Measurements from ENCODE around the gene CDC37L1.

DNA sequence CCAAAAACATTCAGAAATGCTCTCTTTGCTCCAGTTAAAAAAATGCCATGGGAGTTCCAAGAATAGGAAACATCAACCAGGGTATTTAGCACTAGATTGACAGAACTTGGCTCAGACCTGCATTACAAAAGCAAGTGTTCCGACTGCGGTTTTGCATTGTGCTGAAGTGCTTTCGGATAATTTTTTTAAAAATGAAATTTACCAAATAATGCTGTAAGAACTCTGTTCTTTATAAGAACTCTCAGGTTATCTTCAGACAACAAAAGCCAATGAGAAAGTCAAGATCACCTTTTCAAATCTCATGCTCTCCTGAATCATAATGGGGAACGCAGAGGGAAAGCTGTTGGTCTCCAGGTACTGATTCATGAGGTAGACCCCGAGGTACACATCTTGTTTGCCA, 17.8 kb upstream of the CDC37L1 start:
- no peak for TF ChIP-seq POLR2A (IDR thresholded peaks at IDR 0.05)
- TF ChIP-seq, protein P1, sequence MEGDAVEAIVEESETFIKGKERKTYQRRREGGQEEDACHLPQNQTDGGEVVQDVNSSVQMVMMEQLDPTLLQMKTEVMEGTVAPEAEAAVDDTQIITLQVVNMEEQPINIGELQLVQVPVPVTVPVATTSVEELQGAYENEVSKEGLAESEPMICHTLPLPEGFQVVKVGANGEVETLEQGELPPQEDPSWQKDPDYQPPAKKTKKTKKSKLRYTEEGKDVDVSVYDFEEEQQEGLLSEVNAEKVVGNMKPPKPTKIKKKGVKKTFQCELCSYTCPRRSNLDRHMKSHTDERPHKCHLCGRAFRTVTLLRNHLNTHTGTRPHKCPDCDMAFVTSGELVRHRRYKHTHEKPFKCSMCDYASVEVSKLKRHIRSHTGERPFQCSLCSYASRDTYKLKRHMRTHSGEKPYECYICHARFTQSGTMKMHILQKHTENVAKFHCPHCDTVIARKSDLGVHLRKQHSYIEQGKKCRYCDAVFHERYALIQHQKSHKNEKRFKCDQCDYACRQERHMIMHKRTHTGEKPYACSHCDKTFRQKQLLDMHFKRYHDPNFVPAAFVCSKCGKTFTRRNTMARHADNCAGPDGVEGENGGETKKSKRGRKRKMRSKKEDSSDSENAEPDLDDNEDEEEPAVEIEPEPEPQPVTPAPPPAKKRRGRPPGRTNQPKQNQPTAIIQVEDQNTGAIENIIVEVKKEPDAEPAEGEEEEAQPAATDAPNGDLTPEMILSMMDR (IDR thresholded peaks at IDR 0.05) = no peak

Measured in testis (tissue), 2 donors.